Right lobe of liver (tissue), 6 donors: ENCODE measurements around the gene CCBE1. TPM values are rescaled to one million over a fixed set of nuclear protein-coding genes. Genes with fewer than 3 reads are reported as not detected.

Experiments
- ATAC-seq, 4 donors: fragments of 200-7000 bp; cut with Tn5 transposase; one replicate each; pipeline ENCODE4 v1.9.1; 2020; ENCODE audit warnings: mild to moderate bottlenecking in 4 of 4, moderate library complexity in 4 of 4
- DNase-seq, 3 donors: peaks; one replicate each; pipeline ENCODE4 v3.0.0-alpha.2; 2020
- H3K27ac ChIP-seq, 3 donors: fragments of 200-600 bp; one replicate each; pipeline ENCODE4 v1.8.0; 2022
- H3K27me3 ChIP-seq, 2 donors: fragments of 200-600 bp; one replicate each; pipeline ENCODE4 v1.8.0; 2022
- H3K36me3 ChIP-seq, 4 donors: fragments of 200-600 bp; sonication (generic) in 1 of 4; one replicate each; pipeline versions ENCODE4 v1.5.1 to v1.8.0; 2017 to 2022; ENCODE audit warnings: control low read depth in 1 of 4
- H3K4me1 ChIP-seq, 4 donors: fragments of 200-600 bp; sonication (generic) in 1 of 4; one replicate each; pipeline versions ENCODE4 v1.5.1 to v1.8.0; 2017 to 2022; ENCODE audit warnings: control low read depth in 1 of 4
- H3K4me3 ChIP-seq, 3 donors: fragments of 200-600 bp; one replicate each; pipeline ENCODE4 v1.8.0; 2022
- H3K9me3 ChIP-seq, 4 donors: fragments of 200-600 bp; sonication (generic) in 1 of 4; one replicate each; pipeline versions ENCODE4 v1.5.1 to v1.8.0; 2017 to 2022; ENCODE audit warnings: control low read depth in 1 of 4
- CTCF ChIP-seq, 4 donors: fragments of 200-600 bp in 3 of 4; fragments of 450-650 bp in 1 of 4; IDR thresholded peaks; one replicate each; pipeline versions ENCODE4 v1.5.1 to v1.8.0; 2016 to 2022; ENCODE audit warnings: antibody characterized with exemption in 4 of 4, mild to moderate bottlenecking in 2 of 4
- POLR2A ChIP-seq: fragments of 450-650 bp; IDR thresholded peaks from one replicate; pipeline ENCODE4 v1.6.1; 2017; ENCODE audit warnings: antibody characterized with exemption, mild to moderate bottlenecking
- WGBS: methylation state at CpG from one replicate; pipeline ENCODE4 v1.1.6; 2018; ENCODE audit warnings: low coverage, low lambda C conversion rate; ENCODE audit not compliant: insufficient coverage; ENCODE audit errors: missing lambda C conversion rate; 5-methylcytosine and 5-hydroxymethylcytosine counted together
- intact Hi-C, 2 donors: fragments of 100-400 bp; cut with DNase I; formaldehyde crosslinking; loops; one replicate each; pipeline versions ENCODE4 v1.11.2 to v1.14.1; 2022
- total RNA-seq, 6 experiments: library from RNA; depleted of rRNA in 2 of 6; stranded (reverse); fragments of >200 nt in 2 of 6; fragmentation: NEBNext Ultra II Directional in 3 of 6; extraction: Animal tissue kit (Norgen Biotek cat#: 25700) in 3 of 6; gene quantifications; one replicate each; pipeline versions ENCODE4 v1.1.0 to v1.2.4, GENCODE V29; 2016 to 2023
- donor health status: DM: no; HTN: yes; CAD: no.
- donor health status: DM: no; HTN: no; CAD: no.
- donor health status: DM: no; HTN: no; CAD: no.
- donor health status: DM: no; HTN: yes; CAD: no.
- donor health status: DM: no; HTN: yes; CAD: no.

Gene CCBE1
- total RNA-seq, 6 experiments from 2014 or later = 2.7 to 6.9 (median 4.3) TPM

- H3K4me3 ChIP-seq = no peak overlapping the region
- TF ChIP-seq POLR2A (no peak), CTCF (IDR thresholded peaks at IDR 0.05) (no peak)
- 43% methylated on average over 4 of the region's 4 CpGs for WGBS
- H3K27ac ChIP-seq = no peak overlapping the region
- ATAC-seq = no peak
- intact Hi-C loops = loop anchor here in 1 of 2 donors (5.0 kb wide), 1 partner anchor 229 kb away; no protein-coding TSS in a partner anchor
- no peaks in the 10 kb centered on the region for H3K27me3 ChIP-seq
- H3K9me3 ChIP-seq = no peaks in the 10 kb centered on the region
- DNase-seq = no peak
- H3K4me1 ChIP-seq = no peaks in the 10 kb centered on the region
- no peaks in the 10 kb centered on the region for H3K36me3 ChIP-seq
These were observed 198.6 kb downstream of the CCBE1 start for GRCh38 chr18:59498506-59499086.

- Histone ChIP-seq H3K36me3 (no peaks in the 10 kb centered on the region), H3K27ac (no peak overlapping the region), H3K4me3 (no peak overlapping the region), H3K27me3 (no peaks in the 10 kb centered on the region), H3K9me3 (no peaks in the 10 kb centered on the region), H3K4me1 (no peaks in the 10 kb centered on the region)
- TF ChIP-seq POLR2A (no peak), CTCF (IDR thresholded peaks at IDR 0.05) (no peak)
- 73% methylated on average over 4 of the region's 4 CpGs for WGBS
- ATAC-seq (no peak), DNase-seq (no peak)
- intact Hi-C loops = no loop called here
These were observed 204.3 kb downstream of the CCBE1 start for GRCh38 chr18:59492756-59493421.

- ATAC-seq (no peak), DNase-seq (no peak)
- H3K27me3 ChIP-seq = no peaks in the 10 kb centered on the region
- no peaks in the 10 kb centered on the region for H3K4me1 ChIP-seq
- no peaks in the 10 kb centered on the region for H3K9me3 ChIP-seq
- H3K27ac ChIP-seq = no peak overlapping the region
- 46% methylated on average over 2 of the region's 2 CpGs for WGBS
- intact Hi-C loops = no loop called here
- no peaks in the 10 kb centered on the region for H3K36me3 ChIP-seq
- TF ChIP-seq POLR2A = no peak
- no peak for TF ChIP-seq CTCF (IDR thresholded peaks at IDR 0.05)
- H3K4me3 ChIP-seq = no peak overlapping the region
These were observed 208.3 kb downstream of the CCBE1 start for GRCh38 chr18:59488899-59489298.

- DNase-seq = no peak
- intact Hi-C loops = no loop called here
- TF ChIP-seq POLR2A (no peak), CTCF (IDR thresholded peaks at IDR 0.05) (no peak)
- no peaks in the 10 kb centered on the region for H3K27me3 ChIP-seq
- H3K27ac ChIP-seq = no peak overlapping the region
- no peaks in the 10 kb centered on the region for H3K9me3 ChIP-seq
- WGBS = 83% methylated on average over 1 of the region's 5 CpGs
- ATAC-seq = no peak
- H3K4me1 ChIP-seq = no peaks in the 10 kb centered on the region
- H3K4me3 ChIP-seq = no peak overlapping the region
- no peaks in the 10 kb centered on the region for H3K36me3 ChIP-seq
These were observed 211.8 kb downstream of the CCBE1 start for GRCh38 chr18:59485382-59485781.
